DMS114 treated with DMSO at 0.1 percent for 48 hours (cell line): ENCODE measurements around the gene STMP1.
"Not testable (repeated sequence)": the region's sequence is repeated elsewhere in the genome, so short reads cannot be mapped to it uniquely, and the experiment has no call there.

ENCODE experiments used
- DNase-seq: peaks from one replicate; lab custom pipeline; 2025; ENCODE audit not compliant: unreplicated experiment; lab: John Stamatoyannopoulos, UW

Gene STMP1

DNA sequence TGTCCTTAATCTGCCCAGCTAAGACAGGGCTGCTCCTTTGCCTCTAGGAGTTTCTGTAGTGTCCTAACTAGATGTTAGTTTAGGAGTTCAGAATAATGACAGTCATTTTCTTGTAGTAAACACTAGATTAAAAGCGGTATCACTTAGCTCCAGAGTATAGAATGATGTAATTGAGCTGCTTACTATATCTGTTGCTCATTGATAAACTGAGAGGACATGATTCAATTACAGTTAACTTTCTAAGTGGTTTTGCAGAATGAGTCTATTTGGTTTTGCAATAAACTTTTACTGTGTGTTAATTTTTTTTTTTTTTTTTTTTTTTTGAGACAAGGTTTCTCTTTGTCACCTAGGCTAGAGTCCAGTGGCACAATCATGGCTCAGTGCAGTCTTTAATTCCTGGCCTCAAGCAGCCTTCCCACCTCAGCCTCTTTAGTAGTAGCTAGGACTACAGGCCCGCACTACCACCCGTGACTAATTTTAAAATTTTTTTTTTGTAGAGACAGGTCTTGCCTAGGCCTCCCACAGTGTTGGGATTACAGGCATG is 1.8 kb downstream of the STMP1 start:
- DNase-seq, result no peak

- no peak for DNase-seq
Observed at GRCh38 chr7:135665042-135665441, 2.7 kb downstream of the STMP1 start.

DNA sequence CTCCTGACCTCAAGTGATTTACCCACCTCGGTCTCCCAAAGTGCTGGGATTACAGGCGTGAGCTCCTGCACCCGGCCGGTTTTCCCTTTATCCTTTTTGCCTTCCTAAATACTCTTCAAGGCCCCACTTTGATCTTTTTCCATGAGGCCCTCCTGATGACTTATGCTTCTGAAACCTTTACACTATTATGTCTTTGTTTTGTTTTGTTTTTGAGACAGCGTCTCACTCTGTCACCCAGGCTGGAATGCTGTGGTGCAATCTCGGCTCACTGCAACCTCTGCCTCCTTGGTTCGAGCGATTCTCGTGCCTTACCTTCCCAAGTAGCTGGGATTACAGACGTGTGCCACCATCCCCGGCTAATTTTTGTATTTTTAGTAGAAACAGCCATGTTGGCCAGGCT is 3.8 kb downstream of the STMP1 start:
- no peak for DNase-seq

DNA sequence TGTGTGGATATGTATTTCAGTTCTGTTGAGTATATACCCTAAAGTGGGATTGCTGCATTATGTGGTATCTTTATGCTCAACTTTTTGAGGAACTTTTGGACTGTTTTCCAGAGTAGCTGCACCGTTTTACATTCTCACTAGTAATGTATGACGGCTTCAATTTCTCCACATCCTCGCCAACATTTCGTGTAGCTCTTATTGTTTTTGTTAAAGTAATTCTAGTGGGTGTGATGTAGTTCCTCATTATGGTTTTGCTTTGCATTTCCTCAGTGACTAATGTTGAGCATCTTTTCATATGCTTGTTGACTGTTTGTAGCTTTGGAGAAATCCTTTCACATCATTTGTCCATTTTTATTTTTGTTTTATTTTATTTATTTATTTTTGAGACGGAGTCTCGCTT is 4.5 kb downstream of the STMP1 start:
- no peak for DNase-seq

DNA sequence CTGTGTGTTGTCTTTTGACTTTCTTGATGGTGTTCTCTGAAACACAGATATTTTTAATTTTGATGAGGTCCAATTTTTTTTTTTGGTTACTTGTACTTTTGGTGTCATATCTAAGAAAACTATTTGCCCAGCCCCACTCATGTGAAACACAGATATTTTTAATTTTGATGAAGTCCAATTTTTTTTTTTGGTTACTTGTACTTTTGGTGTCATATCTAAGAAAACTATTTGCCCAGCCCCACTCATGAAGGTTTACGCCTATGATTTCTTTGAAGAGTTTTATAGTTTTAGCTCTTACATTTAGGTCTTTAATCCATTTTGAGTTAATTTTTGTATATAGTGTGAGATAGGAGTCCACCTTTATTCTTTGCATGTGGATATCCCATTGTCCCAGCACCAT is 5.3 kb downstream of the STMP1 start:
- DNase-seq, result not testable (repeated sequence)

- DNase-seq, result not testable (repeated sequence)
Observed at GRCh38 chr7:135668852-135669395, 6.6 kb downstream of the STMP1 start.

DNA sequence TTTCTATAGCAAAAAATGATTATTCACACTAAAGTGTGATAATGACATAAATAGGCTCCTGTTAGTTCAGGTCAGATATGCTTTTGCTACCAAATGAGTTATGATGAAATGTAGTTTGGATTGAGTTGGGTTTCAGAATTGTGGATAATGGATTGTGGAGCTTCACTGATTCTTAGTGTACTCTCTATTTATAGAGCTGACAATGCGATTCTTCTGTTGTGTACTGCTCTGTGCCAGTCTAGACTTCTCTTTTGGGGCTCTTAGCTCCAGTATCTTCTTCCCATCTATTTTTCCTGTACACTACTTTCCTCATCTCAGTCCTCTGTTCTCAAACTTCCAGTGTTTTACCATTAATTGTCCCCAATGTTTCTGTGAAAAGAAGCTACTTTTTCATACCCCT is 7.5 kb downstream of the STMP1 start:
- DNase-seq, result no peak

- no peak for DNase-seq
Observed at GRCh38 chr7:135670179-135670578, 7.9 kb downstream of the STMP1 start.

- DNase-seq, result peak; percentile 43
Observed at GRCh38 chr7:135672560-135673359, 10.4 kb downstream of the STMP1 start.

DNA sequence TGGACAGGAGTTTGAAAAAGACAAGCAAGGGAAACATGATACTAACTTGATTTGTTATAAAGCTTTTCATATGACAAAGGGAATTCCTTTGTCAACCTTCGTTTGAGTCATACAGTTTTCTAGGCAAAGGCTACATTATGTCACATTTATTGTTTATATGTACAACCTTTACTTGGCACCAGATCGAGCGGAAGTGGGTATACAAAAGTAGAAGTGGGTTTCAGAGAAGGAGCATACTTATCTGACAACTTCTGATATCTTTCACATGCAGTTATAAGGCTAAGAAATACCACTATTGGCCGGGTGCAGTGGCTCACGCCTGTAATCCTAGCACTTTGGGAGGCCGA is 11.0 kb downstream of the STMP1 start:
- DNase-seq, result no peak

GRCh38 chr7:135678612-135679575 is 16.6 kb downstream of the STMP1 start:
- DNase-seq, result no peak

- DNase-seq, result no peak
Observed at GRCh38 chr7:135681762-135682161, 19.4 kb downstream of the STMP1 start.

- no peak for DNase-seq
Observed at GRCh38 chr7:135682191-135682590, 19.9 kb downstream of the STMP1 start.

GRCh38 chr7:135683609-135684008 is 21.3 kb downstream of the STMP1 start:
- no peak for DNase-seq

GRCh38 chr7:135684136-135684535 is 21.8 kb downstream of the STMP1 start:
- DNase-seq, result no peak

GRCh38 chr7:135684699-135685098 is 22.4 kb downstream of the STMP1 start:
- no peak for DNase-seq

DNA sequence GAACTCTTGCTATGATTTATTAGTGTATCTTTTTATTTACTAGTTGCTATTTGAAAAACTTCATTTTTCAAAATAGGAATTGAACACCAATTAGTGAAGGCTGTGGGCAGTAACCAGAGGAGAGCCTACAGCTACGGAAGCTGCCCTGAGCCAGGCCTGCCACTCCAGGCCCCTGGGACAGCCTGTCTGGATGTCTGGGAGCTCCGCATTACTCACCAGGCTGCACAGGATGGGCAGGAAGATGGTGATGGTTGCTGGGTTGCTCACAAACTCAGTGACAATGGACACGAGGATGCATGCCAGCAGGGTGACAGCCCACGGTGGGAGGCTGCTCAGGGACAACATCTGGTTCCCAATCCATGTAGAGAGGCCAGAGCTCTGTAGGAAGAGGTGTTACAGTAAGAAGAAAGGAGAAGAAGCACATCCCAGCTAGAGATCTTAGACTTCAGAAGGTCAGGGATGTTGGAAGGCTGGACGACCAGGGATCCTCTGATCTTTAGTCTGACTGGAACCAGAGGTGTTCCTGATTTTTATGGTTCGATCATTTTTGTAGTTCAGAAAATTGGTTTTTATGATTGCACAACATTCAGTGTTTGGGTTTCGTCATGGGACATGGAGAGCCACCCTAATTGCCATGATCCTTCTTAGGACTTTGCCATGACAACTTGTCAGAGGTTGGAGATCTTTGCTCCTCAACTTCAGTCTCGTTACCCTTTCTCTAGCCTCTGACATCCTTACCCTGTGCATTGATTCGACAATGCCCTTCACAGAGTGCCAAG is 23.2 kb downstream of the STMP1 start:
- no peak for DNase-seq

DNA sequence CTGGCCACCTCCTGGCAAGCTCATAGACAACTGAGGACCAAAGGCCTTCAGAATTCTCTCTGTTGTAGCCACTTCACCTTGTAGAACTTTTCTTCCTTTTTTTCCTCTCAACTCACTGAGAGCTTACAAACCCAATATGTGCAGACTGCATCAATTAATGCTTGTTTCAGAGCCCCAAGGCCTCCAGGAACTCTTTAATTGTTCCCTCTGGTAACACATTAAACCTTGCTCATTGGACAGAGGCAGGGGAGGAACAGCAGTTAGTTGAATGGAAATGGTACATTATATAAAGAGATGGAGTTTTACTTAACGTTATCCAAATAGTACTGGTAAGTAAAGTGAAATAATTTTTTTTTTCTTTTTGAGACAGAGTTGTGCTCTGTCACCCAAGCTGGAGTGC is 25.2 kb downstream of the STMP1 start:
- DNase-seq, result no peak

DNA sequence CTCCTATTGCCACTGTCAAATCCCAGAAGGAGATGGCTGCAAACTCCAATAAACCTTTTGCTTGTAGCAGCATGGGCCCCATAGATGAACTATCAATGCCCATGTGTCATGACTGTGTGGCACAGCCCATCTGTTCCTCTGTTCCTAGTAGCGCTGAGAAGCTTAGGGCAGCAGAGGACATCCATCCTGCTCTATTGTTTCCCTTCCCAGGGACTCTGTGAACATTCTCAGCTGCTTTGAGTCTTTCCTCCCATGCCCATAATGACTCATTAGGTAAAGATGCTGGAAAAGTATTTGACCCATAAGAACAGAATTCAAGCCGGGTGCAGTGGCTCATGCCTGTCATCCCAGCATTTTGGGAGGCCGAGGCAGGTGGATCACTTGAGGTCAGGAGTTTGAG is 28.3 kb downstream of the STMP1 start:
- DNase-seq, result no peak

DNA sequence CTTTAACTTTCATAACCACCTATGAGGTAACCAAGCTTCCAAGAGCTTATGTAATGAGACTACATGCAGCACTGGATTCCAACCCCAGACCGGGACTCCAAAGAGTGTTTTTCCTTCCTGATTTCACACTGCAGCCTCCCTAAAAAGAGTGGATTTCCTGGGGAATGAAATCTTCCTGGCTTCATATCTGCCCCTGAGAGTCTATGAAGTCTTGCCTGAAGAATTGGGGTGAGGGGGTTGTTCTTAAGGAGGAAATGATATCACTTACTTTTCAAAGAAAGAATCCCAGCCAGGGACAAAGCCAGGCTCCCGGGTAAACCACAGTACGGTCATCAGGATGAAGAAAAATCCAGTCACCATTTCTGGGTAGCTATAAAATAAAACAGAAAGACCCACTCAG is 29.7 kb downstream of the STMP1 start:
- no peak for DNase-seq

GRCh38 chr7:135692606-135693005 is 30.3 kb downstream of the STMP1 start:
- DNase-seq, result not testable (repeated sequence)
